ENCODE measurements around the gene ENDOU. TPM values are rescaled to one million over a fixed set of nuclear protein-coding genes. Genes with fewer than 3 reads are reported as not detected.

ENDOU gene
- total and polyA plus RNA-seq, 2 donors (not counting 3 experiments of a cell fraction or from before 2014, with no cell fraction given), result not detected

GRCh38 chr12:47735649-47736048 lies 10.4 kb upstream of the ENDOU start:
- Histone ChIP-seq H3K79me2 (ENCODE audit: control insufficient read depth, insufficient read depth, low read length) (no peaks in the 10 kb centered on the region), H3K27me3 (ENCODE audit: control insufficient read depth in 2 of 2, insufficient read depth in 2 of 2, low read length in 2 of 2) (no peaks in the 10 kb centered on the region), H3K9me3 (replicated peaks; ENCODE audit: control insufficient read depth, insufficient read depth, low read length) (no peaks in the 10 kb centered on the region), H3K9me1 (replicated peaks; ENCODE audit: control insufficient read depth, extremely low read depth, insufficient read depth, low read length) (no peaks in the 10 kb centered on the region), H4K20me1 (replicated peaks; ENCODE audit: control insufficient read depth, extremely low read depth, insufficient read depth, low read length) (no peaks in the 10 kb centered on the region), H3K4me2 (ENCODE audit: insufficient read depth, low read length) (no peak overlapping the region), H2AFZ (ENCODE audit: low read depth, low read length) (no peak overlapping the region), H3K36me3 (ENCODE audit: control insufficient read depth in 2 of 2, extremely low read depth in 1 of 2, insufficient read depth in 2 of 2, low read length in 2 of 2) (peaks cover 0 to 14% of the 10 kb centered on the region in 2 experiments), H3K4me1 (ENCODE audit: control insufficient read depth, extremely low read depth, insufficient read depth, low read length) (peaks cover 3% of the 10 kb centered on the region), H3K4me3 (replicated peaks in 1 of 3; ENCODE audit: insufficient read depth in 1 of 3, low read depth in 1 of 3, low read length in 3 of 3) (no peak overlapping the region), H3K9ac (replicated peaks; ENCODE audit: extremely low read depth, insufficient read depth, low read length) (no peak overlapping the region), H3K27ac (ENCODE audit: insufficient read depth, low read depth, low read length) (no peak overlapping the region)
- intact Hi-C loops (cut with micrococcal nuclease) (no loop called here), dilution Hi-C loops (cut with MboI; ENCODE audit: extremely low pct_ligation_motif_present, low sequenced_read_pairs) (no loop called here)
- DNase-seq (ENCODE audit: low read depth, low spot score), result no peak
- BruUV-seq (replicated peaks), result no TSS peak
- TF ChIP-seq EZH2 (IDR thresholded peaks at IDR 0.05; ENCODE audit: borderline replicate concordance, low read depth, low read length, severe bottlenecking), result no peak
- no peak for TF ChIP-seq POLR2A (IDR thresholded peaks at IDR 0.05; ENCODE audit: low read depth, low read length)
- TF ChIP-seq FOS (IDR thresholded peaks at IDR 0.05; ENCODE audit: borderline replicate concordance, insufficient read depth, low read length), result no peak
- TF ChIP-seq JUN (IDR thresholded peaks at IDR 0.05; ENCODE audit: borderline replicate concordance, insufficient read depth, insufficient read length, low read depth), result no peak
- TF ChIP-seq MAX (IDR thresholded peaks at IDR 0.05; ENCODE audit: insufficient read depth, insufficient read length), result no peak
- TF ChIP-seq, protein P1, sequence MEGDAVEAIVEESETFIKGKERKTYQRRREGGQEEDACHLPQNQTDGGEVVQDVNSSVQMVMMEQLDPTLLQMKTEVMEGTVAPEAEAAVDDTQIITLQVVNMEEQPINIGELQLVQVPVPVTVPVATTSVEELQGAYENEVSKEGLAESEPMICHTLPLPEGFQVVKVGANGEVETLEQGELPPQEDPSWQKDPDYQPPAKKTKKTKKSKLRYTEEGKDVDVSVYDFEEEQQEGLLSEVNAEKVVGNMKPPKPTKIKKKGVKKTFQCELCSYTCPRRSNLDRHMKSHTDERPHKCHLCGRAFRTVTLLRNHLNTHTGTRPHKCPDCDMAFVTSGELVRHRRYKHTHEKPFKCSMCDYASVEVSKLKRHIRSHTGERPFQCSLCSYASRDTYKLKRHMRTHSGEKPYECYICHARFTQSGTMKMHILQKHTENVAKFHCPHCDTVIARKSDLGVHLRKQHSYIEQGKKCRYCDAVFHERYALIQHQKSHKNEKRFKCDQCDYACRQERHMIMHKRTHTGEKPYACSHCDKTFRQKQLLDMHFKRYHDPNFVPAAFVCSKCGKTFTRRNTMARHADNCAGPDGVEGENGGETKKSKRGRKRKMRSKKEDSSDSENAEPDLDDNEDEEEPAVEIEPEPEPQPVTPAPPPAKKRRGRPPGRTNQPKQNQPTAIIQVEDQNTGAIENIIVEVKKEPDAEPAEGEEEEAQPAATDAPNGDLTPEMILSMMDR (IDR thresholded peaks at IDR 0.05; ENCODE audit: extremely low read depth in 1 of 2, insufficient read depth in 1 of 2, low read depth in 1 of 2, low read length in 2 of 2), result no peak
- ChIA-PET CTCF (interaction anchor here (0.9 to 10.4 kb wide), 6 partner anchors 22 to 206 kb away, joined by 3 to 385 read pairs (median 7); partner anchors contain the start of genes RAPGEF3 and SLC48A1), POLR2A (interaction anchor here (1.5 kb wide), 1 partner anchor 103 kb away, joined by 3 read pairs; no protein-coding TSS in a partner anchor)
- FAIRE-seq, result no peak

All from endothelial cell of umbilical vein (primary cell).